GM12873 (cell line): ENCODE measurements around the gene TXN2.

Experiments
- TF ChIP-seq, protein P1 (sequence below): IDR thresholded peaks from 2 replicates; pipeline ENCODE4 v1.5.1; 2012; ENCODE audit warnings: low read depth, mild to moderate bottlenecking, moderate library complexity, low read length, control low read depth; ENCODE audit not compliant: insufficient read depth; ENCODE audit errors: missing control alignments

Gene TXN2

DNA sequence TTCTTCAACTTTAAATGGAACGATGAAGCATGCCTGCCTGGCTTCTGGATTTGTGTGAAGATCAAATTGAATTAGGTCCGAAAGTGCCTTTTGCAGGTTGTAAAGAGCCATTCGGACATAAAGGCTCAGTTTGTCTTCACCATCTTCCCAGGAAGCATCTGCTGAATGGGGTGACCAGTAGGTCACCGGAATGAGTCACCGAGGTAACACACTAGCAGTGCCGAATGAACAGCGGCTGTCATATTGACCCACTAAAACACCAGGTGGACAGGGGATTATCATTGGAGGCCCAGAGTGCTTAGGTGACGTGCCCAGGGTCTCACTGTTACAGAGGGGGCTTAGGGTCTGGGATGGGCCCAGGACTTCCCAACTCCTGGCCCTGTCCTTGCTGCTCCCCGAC is 50.6 kb downstream of the TXN2 start:
- TF ChIP-seq, protein P1, sequence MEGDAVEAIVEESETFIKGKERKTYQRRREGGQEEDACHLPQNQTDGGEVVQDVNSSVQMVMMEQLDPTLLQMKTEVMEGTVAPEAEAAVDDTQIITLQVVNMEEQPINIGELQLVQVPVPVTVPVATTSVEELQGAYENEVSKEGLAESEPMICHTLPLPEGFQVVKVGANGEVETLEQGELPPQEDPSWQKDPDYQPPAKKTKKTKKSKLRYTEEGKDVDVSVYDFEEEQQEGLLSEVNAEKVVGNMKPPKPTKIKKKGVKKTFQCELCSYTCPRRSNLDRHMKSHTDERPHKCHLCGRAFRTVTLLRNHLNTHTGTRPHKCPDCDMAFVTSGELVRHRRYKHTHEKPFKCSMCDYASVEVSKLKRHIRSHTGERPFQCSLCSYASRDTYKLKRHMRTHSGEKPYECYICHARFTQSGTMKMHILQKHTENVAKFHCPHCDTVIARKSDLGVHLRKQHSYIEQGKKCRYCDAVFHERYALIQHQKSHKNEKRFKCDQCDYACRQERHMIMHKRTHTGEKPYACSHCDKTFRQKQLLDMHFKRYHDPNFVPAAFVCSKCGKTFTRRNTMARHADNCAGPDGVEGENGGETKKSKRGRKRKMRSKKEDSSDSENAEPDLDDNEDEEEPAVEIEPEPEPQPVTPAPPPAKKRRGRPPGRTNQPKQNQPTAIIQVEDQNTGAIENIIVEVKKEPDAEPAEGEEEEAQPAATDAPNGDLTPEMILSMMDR, result no peak

GRCh38 chr22:36425977-36426523 is 55.4 kb downstream of the TXN2 start:
- TF ChIP-seq, protein P1, result no peak

DNA sequence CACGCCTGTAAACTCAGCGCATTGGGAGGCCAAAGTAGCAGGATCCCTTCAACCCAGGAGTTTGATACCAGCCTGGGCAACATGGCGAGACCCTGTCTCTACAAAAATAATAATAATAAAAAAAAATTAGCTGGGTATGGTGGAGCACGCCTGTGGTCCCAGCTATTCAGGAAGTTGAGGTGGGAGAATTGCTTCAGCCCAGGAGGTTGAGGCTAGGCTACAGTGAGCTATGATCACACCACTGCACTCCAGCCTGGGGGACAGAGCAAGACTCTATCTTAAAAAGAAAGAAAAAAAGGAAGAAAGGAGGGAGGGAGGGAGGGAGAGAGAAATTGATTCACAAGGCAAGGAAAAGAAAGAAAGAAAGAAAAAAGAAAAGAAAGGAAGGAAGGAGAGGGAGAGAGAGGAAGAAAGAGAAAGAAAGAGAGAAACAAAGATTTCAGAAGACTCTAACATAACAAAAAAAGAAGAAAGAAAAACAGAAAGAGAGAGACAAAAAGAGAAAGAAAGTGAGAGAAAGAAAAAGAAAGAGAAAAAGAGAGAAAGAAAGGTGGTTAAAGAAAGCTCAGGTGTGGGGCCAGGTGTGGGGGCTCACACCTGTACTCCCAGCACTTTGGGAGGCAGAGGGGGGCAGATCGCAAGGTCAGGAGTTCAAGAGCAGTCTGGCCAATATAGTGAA is 56.4 kb downstream of the TXN2 start:
- TF ChIP-seq, protein P1, result no peak

GRCh38 chr22:36423461-36424404 is 57.7 kb downstream of the TXN2 start:
- TF ChIP-seq, protein P1, result peak; percentile 29

DNA sequence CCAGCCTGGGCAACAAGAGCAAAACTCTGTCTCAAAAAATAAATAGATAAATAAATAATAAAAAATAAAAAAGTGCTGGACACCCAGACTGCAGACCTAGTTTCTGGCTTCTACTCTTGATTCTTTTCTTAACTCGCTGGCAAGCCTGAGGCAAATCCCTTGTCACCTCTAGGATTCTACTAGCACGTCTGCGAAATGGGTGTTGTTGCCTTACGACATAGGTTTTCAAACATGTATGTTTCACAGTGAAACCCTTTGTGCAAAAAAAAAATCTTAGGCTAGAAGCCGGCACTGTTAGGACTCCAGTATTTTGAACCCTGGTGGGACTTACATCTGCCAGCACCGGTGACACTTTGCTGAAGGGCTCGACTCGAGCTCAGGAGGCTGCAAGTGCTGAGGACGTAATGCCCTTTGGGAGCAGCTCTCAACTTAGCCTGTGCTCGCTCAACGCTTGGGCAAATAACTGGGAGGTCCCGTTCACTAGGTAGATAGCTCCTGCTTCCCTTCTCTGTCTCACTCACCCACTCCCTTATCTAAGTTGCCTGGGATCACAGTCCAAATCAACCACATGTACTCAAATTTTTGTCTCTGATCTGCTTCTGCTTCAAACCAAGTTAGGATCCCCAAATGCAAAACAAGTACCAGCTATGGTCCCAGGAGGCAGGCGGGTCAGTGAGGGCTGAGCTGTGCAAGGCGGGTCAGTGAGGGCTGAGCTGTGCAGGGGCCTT is 59.0 kb downstream of the TXN2 start:
- TF ChIP-seq, protein P1, result no peak

DNA sequence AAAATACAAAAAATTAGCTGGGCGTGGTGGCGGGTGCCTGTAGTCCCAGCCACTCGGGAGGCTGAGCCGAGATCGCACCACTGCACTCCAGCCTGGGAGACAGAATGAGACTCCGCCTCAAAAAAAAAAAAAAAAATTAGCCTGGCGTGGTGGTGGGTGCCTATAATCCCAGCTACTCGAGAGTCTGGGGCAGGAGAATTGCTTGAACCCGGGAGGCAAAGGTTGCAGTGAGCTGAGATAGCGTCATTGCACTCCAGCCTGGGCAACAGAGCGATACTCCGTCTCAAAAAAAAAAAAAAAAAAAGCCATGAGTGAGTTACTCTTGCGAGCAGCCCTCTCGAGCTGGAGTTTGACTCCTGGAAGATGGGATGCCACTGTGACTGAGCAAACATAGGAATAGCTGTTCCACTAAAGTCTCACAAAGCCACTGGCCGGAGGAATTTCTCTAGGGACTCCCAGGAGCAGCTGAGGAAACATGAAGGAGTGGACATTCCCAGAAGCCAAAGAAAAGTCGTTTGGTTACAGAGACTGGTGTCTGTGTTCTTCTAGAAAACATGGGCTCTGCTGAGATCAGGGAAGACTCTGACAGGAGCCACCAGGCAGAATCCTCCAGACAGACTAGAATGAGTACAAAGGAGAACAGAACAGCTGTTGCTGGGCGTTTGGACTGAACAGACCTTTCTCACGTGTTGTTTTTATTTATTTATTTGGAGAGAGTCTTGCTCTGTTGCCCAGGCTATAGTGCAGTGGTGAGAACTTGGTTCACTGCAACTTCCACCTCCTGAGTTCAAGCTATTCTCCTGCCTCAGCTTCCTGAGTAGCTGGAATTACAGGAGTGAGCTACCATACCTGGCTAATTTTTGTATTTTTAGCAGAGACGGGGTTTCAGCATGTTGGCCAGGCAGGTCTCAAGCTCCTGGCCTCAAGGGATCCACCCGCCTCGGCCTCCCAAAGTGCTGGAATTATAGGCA is 61.2 kb downstream of the TXN2 start:
- TF ChIP-seq, protein P1, result no peak
